HepG2 (cell line): Measurements from ENCODE around the gene DMKN. TPM values are rescaled to one million over a fixed set of nuclear protein-coding genes. Genes with fewer than 3 reads are reported as not detected.
A peak's percentile ranks its signal among the peaks of the same experiment; 100 is the strongest.

Experiments used
- ARNTL ChIP-seq: sonication (generic); formaldehyde crosslinking; IDR thresholded peaks from 2 replicates; pipeline ENCODE4 v1.4.0; 2020; ENCODE audit warnings: mild to moderate bottlenecking, missing genetic modification reagents
- CEBPG ChIP-seq: IDR thresholded peaks from 2 replicates; pipeline ENCODE4 v1.6.1; 2016
- IKZF1 ChIP-seq: fragments of 450-650 bp; IDR thresholded peaks from 2 replicates; pipeline ENCODE4 v1.7.1; 2016
- KDM2A ChIP-seq: sonication (generic); formaldehyde crosslinking; IDR thresholded peaks from 2 replicates; pipeline ENCODE4 v1.4.0; 2020; ENCODE audit warnings: low read depth, missing genetic modification reagents, borderline replicate concordance
- MBNL3 ChIP-seq: fragments of 250-450 bp; sonication (Bioruptor Pico); conservative IDR thresholded peaks from 2 replicates; pipeline ENCODE4 v1.8.0; 2022; ENCODE audit warnings: mild to moderate bottlenecking, inconsistent platforms
- NPAS2 ChIP-seq: sonication (generic); formaldehyde crosslinking; IDR thresholded peaks from 2 replicates; pipeline ENCODE4 v1.8.0; 2022; ENCODE audit warnings: mild to moderate bottlenecking, missing genetic modification reagents, borderline replicate concordance
- NR2F6 ChIP-seq, 2 experiments: IDR thresholded peaks; 2 replicates each; pipeline ENCODE4 v1.6.1; 2016; ENCODE audit warnings: antibody characterized with exemption in 1 of 2, mild to moderate bottlenecking in 1 of 2
- STAG1 ChIP-seq: sonication (generic); formaldehyde crosslinking; IDR thresholded peaks from 2 replicates; pipeline ENCODE4 v1.4.0; 2020; ENCODE audit warnings: missing genetic modification reagents
- ZNF296 ChIP-seq: sonication (generic); formaldehyde crosslinking; conservative IDR thresholded peaks from 2 replicates; pipeline ENCODE4 v1.5.0; 2020; ENCODE audit warnings: mild to moderate bottlenecking, missing genetic modification reagents
- ZNF660 ChIP-seq: sonication (generic); formaldehyde crosslinking; IDR thresholded peaks from 2 replicates; pipeline ENCODE4 v1.5.1; 2020; ENCODE audit warnings: mild to moderate bottlenecking, low read depth, missing genetic modification reagents, borderline replicate concordance
- ZNF761 ChIP-seq: sonication (generic); formaldehyde crosslinking; conservative IDR thresholded peaks from 2 replicates; pipeline ENCODE4 v1.4.0; 2020; ENCODE audit warnings: mild to moderate bottlenecking, missing genetic modification reagents
- polyA plus RNA-seq, 8 experiments: library from polyadenylated mRNA; depleted of rRNA in 3 of 8; stranded (reverse) in 7 of 8; unstranded in 1 of 8; fragments of >200 nt; fragmentation: Illumina TruSeq in 4 of 8; extraction: Trizol in 4 of 8; gene quantifications; 2 replicates each; pipeline versions ENCODE4 v1.2.1 to v1.2.3, GENCODE V29; 2011 to 2016; ENCODE audit warnings: low read depth in 4 of 8, missing spikeins in 1 of 8, mixed read lengths in 1 of 8; ENCODE audit not compliant: insufficient read depth in 1 of 8
- total RNA-seq, 5 experiments: library from RNA; depleted of rRNA; stranded (reverse); fragments of >200 nt; fragmentation: Illumina TruSeq; extraction: Trizol; gene quantifications; 2 replicates each; pipeline ENCODE4 v1.2.3, GENCODE V29; 2016; ENCODE audit warnings: low read depth in 1 of 5
- TF ChIP-seq, protein P1 (sequence below): sonication (generic); formaldehyde crosslinking; IDR thresholded peaks from 2 replicates; pipeline ENCODE4 v1.4.0; 2020; ENCODE audit warnings: missing genetic modification reagents
- TF ChIP-seq, protein P2 (sequence below): IDR thresholded peaks from 2 replicates; pipeline ENCODE4 v1.6.1; 2016; ENCODE audit warnings: missing compliant biosample characterization, missing genetic modification reagents, borderline replicate concordance
- TF ChIP-seq, protein P3 (sequence below): sonication (generic); formaldehyde crosslinking; IDR thresholded peaks from 2 replicates; pipeline ENCODE4 v1.4.0; 2020; ENCODE audit warnings: missing genetic modification reagents
- TF ChIP-seq, protein P4 (sequence below): sonication (generic); formaldehyde crosslinking; IDR thresholded peaks from 2 replicates; pipeline ENCODE4 v1.5.1; 2020; ENCODE audit warnings: mild to moderate bottlenecking, moderate library complexity, missing genetic modification reagents
- TF ChIP-seq, protein P5 (sequence below): sonication (generic); formaldehyde crosslinking; IDR thresholded peaks from 2 replicates; pipeline ENCODE4 v1.4.0; 2020; ENCODE audit warnings: missing genetic modification reagents

Gene DMKN
- total and polyA plus RNA-seq, 2 of the 13 experiments (the other 11 are each of a cell fraction or from before 2014, with no cell fraction given), result 50.8 to 57.1 TPM

DNA sequence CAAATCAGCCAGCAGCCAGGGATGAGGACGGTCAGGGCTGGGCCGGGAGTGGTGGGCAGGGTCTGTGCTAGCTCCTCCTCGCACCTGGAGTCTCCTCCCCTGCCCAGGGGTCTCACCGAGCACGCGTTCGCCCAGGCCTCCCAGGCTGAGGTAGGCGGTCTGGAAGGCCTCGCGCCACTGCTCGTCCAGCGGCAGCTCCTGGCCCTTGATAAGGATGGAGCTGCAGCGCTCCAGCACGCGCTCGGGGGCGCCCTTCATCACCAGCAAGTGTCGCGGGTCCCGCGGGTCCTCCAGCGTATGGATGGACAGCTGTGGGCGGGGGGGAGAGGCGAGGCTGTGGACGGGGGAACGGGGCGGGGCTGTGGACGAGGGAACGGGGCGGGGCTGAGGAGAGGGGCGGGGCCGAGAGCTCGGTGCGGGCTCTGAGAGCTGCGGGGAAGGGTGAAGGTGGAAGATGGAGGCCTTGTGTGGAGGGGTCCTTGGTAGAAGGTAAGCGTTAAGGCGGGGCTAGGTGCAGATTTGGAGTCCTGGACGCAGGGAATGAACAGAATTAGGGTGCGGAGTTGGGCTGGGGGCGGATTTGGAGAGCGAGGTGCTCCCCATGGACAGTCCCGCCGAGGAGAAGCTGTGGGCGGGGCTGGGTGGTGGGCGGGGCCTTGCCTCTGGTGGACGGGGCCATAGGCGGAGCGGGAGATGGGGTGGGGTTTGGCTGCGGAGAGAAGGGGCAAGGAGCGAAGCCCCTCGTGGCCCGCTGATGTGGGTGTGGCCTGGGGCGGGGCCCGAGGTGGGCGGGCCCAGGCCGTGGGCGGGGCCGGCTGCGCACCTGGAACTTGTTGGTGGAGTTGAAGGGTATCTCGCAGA lies 44.3 kb upstream of the DMKN start (continued):
- no peak for TF ChIP-seq ZNF761 (CRISPR knock-in tag)
- TF ChIP-seq, protein P1, sequence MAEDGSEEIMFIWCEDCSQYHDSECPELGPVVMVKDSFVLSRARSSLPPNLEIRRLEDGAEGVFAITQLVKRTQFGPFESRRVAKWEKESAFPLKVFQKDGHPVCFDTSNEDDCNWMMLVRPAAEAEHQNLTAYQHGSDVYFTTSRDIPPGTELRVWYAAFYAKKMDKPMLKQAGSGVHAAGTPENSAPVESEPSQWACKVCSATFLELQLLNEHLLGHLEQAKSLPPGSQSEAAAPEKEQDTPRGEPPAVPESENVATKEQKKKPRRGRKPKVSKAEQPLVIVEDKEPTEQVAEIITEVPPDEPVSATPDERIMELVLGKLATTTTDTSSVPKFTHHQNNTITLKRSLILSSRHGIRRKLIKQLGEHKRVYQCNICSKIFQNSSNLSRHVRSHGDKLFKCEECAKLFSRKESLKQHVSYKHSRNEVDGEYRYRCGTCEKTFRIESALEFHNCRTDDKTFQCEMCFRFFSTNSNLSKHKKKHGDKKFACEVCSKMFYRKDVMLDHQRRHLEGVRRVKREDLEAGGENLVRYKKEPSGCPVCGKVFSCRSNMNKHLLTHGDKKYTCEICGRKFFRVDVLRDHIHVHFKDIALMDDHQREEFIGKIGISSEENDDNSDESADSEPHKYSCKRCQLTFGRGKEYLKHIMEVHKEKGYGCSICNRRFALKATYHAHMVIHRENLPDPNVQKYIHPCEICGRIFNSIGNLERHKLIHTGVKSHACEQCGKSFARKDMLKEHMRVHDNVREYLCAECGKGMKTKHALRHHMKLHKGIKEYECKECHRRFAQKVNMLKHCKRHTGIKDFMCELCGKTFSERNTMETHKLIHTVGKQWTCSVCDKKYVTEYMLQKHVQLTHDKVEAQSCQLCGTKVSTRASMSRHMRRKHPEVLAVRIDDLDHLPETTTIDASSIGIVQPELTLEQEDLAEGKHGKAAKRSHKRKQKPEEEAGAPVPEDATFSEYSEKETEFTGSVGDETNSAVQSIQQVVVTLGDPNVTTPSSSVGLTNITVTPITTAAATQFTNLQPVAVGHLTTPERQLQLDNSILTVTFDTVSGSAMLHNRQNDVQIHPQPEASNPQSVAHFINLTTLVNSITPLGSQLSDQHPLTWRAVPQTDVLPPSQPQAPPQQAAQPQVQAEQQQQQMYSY (CRISPR knock-in tag), result no peak
- TF ChIP-seq MBNL3 (CRISPR knock-in tag), result no peak
- TF ChIP-seq ZNF296, result no peak
- TF ChIP-seq NR2F6 (IDR thresholded peaks at IDR 0.05), result no peak
- no peak for TF ChIP-seq NR2F6 (CRISPR knock-in tag; IDR thresholded peaks at IDR 0.05)
- no peak for TF ChIP-seq NPAS2 (CRISPR knock-in tag)
- TF ChIP-seq KDM2A, result no peak
- TF ChIP-seq ZNF660, result no peak
- TF ChIP-seq ARNTL (CRISPR knock-in tag), result no peak
- TF ChIP-seq, protein P2, sequence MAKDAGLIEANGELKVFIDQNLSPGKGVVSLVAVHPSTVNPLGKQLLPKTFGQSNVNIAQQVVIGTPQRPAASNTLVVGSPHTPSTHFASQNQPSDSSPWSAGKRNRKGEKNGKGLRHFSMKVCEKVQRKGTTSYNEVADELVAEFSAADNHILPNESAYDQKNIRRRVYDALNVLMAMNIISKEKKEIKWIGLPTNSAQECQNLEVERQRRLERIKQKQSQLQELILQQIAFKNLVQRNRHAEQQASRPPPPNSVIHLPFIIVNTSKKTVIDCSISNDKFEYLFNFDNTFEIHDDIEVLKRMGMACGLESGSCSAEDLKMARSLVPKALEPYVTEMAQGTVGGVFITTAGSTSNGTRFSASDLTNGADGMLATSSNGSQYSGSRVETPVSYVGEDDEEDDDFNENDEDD (CRISPR knock-in tag), result no peak
- no peak for TF ChIP-seq IKZF1
- TF ChIP-seq, protein P3, sequence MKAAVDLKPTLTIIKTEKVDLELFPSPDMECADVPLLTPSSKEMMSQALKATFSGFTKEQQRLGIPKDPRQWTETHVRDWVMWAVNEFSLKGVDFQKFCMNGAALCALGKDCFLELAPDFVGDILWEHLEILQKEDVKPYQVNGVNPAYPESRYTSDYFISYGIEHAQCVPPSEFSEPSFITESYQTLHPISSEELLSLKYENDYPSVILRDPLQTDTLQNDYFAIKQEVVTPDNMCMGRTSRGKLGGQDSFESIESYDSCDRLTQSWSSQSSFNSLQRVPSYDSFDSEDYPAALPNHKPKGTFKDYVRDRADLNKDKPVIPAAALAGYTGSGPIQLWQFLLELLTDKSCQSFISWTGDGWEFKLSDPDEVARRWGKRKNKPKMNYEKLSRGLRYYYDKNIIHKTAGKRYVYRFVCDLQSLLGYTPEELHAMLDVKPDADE (CRISPR knock-in tag), result no peak
- no peak for TF ChIP-seq CEBPG (CRISPR knock-in tag)
- TF ChIP-seq, protein P4, sequence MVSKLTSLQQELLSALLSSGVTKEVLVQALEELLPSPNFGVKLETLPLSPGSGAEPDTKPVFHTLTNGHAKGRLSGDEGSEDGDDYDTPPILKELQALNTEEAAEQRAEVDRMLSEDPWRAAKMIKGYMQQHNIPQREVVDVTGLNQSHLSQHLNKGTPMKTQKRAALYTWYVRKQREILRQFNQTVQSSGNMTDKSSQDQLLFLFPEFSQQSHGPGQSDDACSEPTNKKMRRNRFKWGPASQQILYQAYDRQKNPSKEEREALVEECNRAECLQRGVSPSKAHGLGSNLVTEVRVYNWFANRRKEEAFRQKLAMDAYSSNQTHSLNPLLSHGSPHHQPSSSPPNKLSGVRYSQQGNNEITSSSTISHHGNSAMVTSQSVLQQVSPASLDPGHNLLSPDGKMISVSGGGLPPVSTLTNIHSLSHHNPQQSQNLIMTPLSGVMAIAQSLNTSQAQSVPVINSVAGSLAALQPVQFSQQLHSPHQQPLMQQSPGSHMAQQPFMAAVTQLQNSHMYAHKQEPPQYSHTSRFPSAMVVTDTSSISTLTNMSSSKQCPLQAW (CRISPR knock-in tag), result no peak
- TF ChIP-seq, protein P5, sequence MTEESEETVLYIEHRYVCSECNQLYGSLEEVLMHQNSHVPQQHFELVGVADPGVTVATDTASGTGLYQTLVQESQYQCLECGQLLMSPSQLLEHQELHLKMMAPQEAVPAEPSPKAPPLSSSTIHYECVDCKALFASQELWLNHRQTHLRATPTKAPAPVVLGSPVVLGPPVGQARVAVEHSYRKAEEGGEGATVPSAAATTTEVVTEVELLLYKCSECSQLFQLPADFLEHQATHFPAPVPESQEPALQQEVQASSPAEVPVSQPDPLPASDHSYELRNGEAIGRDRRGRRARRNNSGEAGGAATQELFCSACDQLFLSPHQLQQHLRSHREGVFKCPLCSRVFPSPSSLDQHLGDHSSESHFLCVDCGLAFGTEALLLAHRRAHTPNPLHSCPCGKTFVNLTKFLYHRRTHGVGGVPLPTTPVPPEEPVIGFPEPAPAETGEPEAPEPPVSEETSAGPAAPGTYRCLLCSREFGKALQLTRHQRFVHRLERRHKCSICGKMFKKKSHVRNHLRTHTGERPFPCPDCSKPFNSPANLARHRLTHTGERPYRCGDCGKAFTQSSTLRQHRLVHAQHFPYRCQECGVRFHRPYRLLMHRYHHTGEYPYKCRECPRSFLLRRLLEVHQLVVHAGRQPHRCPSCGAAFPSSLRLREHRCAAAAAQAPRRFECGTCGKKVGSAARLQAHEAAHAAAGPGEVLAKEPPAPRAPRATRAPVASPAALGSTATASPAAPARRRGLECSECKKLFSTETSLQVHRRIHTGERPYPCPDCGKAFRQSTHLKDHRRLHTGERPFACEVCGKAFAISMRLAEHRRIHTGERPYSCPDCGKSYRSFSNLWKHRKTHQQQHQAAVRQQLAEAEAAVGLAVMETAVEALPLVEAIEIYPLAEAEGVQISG (CRISPR knock-in tag), result no peak
- TF ChIP-seq STAG1 (CRISPR knock-in tag), result peak; percentile 41; the same call in 1 of the 2 replicates
